K562 (cell line): ENCODE results near the gene ZNRF3. TPM values are rescaled to one million over a fixed set of nuclear protein-coding genes. Genes with fewer than 3 reads are reported as not detected.

ENCODE experiments used
- ATAC-seq: fragments of 200-7000 bp; cut with Tn5 transposase; 3 replicates; pipeline ENCODE4 v1.9.1; 2020; ENCODE audit warnings: moderate library complexity
- BruUV-seq: library from RNA; stranded (reverse); fragments of 400-500 nt; replicated peaks from 2 replicates; lab custom pipeline; 2021; lab: Mats Ljungman, UMichigan
- CTCF ChIA-PET: fragments of 300-600 bp; formaldehyde crosslinking; extraction: SDS; loops from one replicate; lab custom pipeline; 2021; ENCODE audit warnings: low intra/inter-chr PET ratio; lab: Yijun Ruan, JAX
- POLR2A ChIA-PET: fragments of 300-600, 350-650 bp; sonication (Branson Sonifier 250); formaldehyde crosslinking; extraction: SDS; loops from one replicate; lab custom pipeline; 2021; ENCODE audit warnings: antibody characterized with exemption, inconsistent platforms; lab: Yijun Ruan, JAX
- DNase-seq, 4 experiments: peaks; one replicate each; pipeline versions ENCODE4 v3.0.0 to v3.0.0-alpha.2; 2011 to 2018; ENCODE audit warnings: low spot score in 3 of 4, mixed read lengths in 3 of 4; ENCODE audit errors: extremely low read depth in 1 of 4
- FAIRE-seq: peaks from 2 replicates; lab custom pipeline; 2011; peaks lifted over from hg19 to GRCh38; lab: Jason Lieb, UNC
- H2AFZ ChIP-seq: 2 replicates; pipeline ENCODE4 v1.6.0; 2011; ENCODE audit warnings: low read depth, low read length, control low read depth, inconsistent platforms
- H3K27ac ChIP-seq: fragments of 200-600 bp; 3 replicates; pipeline ENCODE4 v1.8.0; 2011; ENCODE audit warnings: low read depth, mild to moderate bottlenecking, control low read depth, inconsistent platforms, low read length, moderate library complexity, mixed read lengths; ENCODE audit errors: extremely low read depth
- H3K27me3 ChIP-seq, 2 experiments: fragments of 300-600 bp in 1 of 2; 2 replicates in 1 of 2; 3 replicates in 1 of 2; pipeline versions ENCODE4 v1.6.0 to v1.8.0; 2011; ENCODE audit warnings: inconsistent platforms in 2 of 2, low read length in 2 of 2, mild to moderate bottlenecking in 1 of 2, mixed read lengths in 1 of 2, moderate library complexity in 1 of 2; ENCODE audit not compliant: control insufficient read depth in 2 of 2, insufficient read depth in 2 of 2
- H3K36me3 ChIP-seq: fragments of 300-600 bp; 3 replicates; pipeline ENCODE4 v1.8.0; 2011; ENCODE audit warnings: mild to moderate bottlenecking, low read length, inconsistent platforms; ENCODE audit not compliant: control insufficient read depth, insufficient read depth
- H3K4me1 ChIP-seq, 2 experiments: fragments of 200-600 bp in 1 of 2; replicated peaks in 1 of 2; 2 replicates in 1 of 2; 3 replicates in 1 of 2; pipeline versions ENCODE4 v1.5.1 to v1.8.0; 2011; ENCODE audit warnings: inconsistent platforms in 2 of 2, low read length in 2 of 2, mild to moderate bottlenecking in 1 of 2, mixed read lengths in 1 of 2, moderate library complexity in 1 of 2; ENCODE audit not compliant: control insufficient read depth in 2 of 2, insufficient read depth in 2 of 2
- H3K4me2 ChIP-seq: 2 replicates; pipeline ENCODE4 v1.6.1; 2011; ENCODE audit warnings: low read length, control low read depth, inconsistent platforms, mixed read lengths; ENCODE audit not compliant: insufficient read depth
- H3K4me3 ChIP-seq: fragments of 200-600 bp; sonication (generic), shearing (Covaris generic); 2 replicates; pipeline ENCODE4 v1.5.1; 2016; ENCODE audit warnings: control low read depth, inconsistent platforms
- H3K79me2 ChIP-seq: fragments of 200-600 bp; 3 replicates; pipeline ENCODE4 v1.8.0; 2011; ENCODE audit warnings: low read length, inconsistent platforms; ENCODE audit not compliant: control insufficient read depth, insufficient read depth
- H3K9ac ChIP-seq, 2 experiments: 2 replicates each; pipeline versions ENCODE4 v1.6.0 to v1.6.1; 2011; ENCODE audit warnings: low read depth in 2 of 2, low read length in 2 of 2, control low read depth in 1 of 2, inconsistent platforms in 1 of 2, mild to moderate bottlenecking in 1 of 2, mixed read lengths in 1 of 2; ENCODE audit not compliant: insufficient read depth in 1 of 2
- H3K9me1 ChIP-seq: one replicate; pipeline ENCODE4 v1.6.0; 2011; ENCODE audit warnings: inconsistent platforms, mild to moderate bottlenecking, low read length, moderate library complexity; ENCODE audit not compliant: control insufficient read depth, insufficient read depth
- H3K9me3 ChIP-seq: replicated peaks from 2 replicates; pipeline ENCODE4 v1.5.1; 2011; ENCODE audit warnings: low read depth, low read length, inconsistent platforms; ENCODE audit not compliant: control insufficient read depth, insufficient read depth
- H4K20me1 ChIP-seq: replicated peaks from 2 replicates; pipeline ENCODE4 v1.6.1; 2011; ENCODE audit warnings: low read length, inconsistent platforms, mixed read lengths; ENCODE audit not compliant: control insufficient read depth, insufficient read depth
- COPS2 ChIP-seq: fragments of 450-650 bp; conservative IDR thresholded peaks from 2 replicates; pipeline ENCODE4 v1.6.1; 2016; ENCODE audit warnings: mild to moderate bottlenecking, moderate library complexity
- EZH2 ChIP-seq: IDR thresholded peaks from 2 replicates; pipeline ENCODE4 v1.6.1; 2012; ENCODE audit warnings: low read depth, mild to moderate bottlenecking, inconsistent platforms, low read length, borderline replicate concordance
- RUNX1 ChIP-seq: sonication (generic); IDR thresholded peaks from 2 replicates; pipeline ENCODE4 v1.6.1; 2016; ENCODE audit warnings: antibody characterized with exemption, low read depth
- SIRT6 ChIP-seq: IDR thresholded peaks from one replicate; pipeline ENCODE4 v1.6.1; 2012; ENCODE audit warnings: low read depth, mild to moderate bottlenecking, control low read depth, inconsistent platforms, low read length, moderate library complexity
- ZNF696 ChIP-seq: fragments of 250-450 bp; sonication (Bioruptor Pico); conservative IDR thresholded peaks from 2 replicates; pipeline ENCODE4 v1.4.0; 2020; ENCODE audit warnings: mild to moderate bottlenecking, moderate library complexity
- WGBS: fragments of 100-300 bp; shearing (Covaris generic); methylation state at CpG from one replicate; pipeline ENCODE4 v1.1.6; 2016; ENCODE audit warnings: low coverage, mixed read lengths; ENCODE audit not compliant: insufficient coverage; ENCODE audit errors: missing lambda C conversion rate; 5-methylcytosine and 5-hydroxymethylcytosine counted together
- in situ Hi-C: fragments of 300-500 bp; cut with MboI; formaldehyde crosslinking; loops from 4 replicates; pipeline ENCODE4 v1.15.0; 2018; ENCODE audit warnings: inconsistent platforms, mixed read lengths
- intact Hi-C: fragments of 100-400 bp; cut with micrococcal nuclease; formaldehyde crosslinking; loops from 2 replicates; pipeline ENCODE4 v1.14.2; 2022
- polyA plus RNA-seq, 8 experiments: library from polyadenylated mRNA; depleted of rRNA in 4 of 8; stranded (reverse) in 5 of 8; unstranded in 3 of 8; fragments of >200 nt; fragmentation: Nextera tagmentation in 2 of 8; fragmentation: Illumina TruSeq in 1 of 8; extraction: Ambion mirVana in 2 of 8; extraction: Trizol in 1 of 8; gene quantifications; 2 replicates each; pipeline versions ENCODE4 v1.2.1 to v1.2.3, GENCODE V29; 2011 to 2014; ENCODE audit warnings: inconsistent platforms in 1 of 8, missing spikeins in 1 of 8
- total RNA-seq, 7 experiments: library from RNA; depleted of rRNA in 6 of 7; stranded (reverse); fragments of >200 nt in 6 of 7; fragmentation: Illumina TruSeq in 2 of 7; extraction: Trizol in 2 of 7; gene quantifications; 2 replicates each; pipeline versions ENCODE4 v1.2.1 to v1.2.3, GENCODE V29; 2011 to 2021; ENCODE audit warnings: low replicate concordance in 1 of 7
- TF ChIP-seq, protein P1 (sequence below): fragments of 450-650 bp; IDR thresholded peaks from 2 replicates; pipeline ENCODE4 v1.7.1; 2018; ENCODE audit warnings: mild to moderate bottlenecking, low read depth; ENCODE audit not compliant: partially characterized antibody

ZNRF3 gene
- total and polyA plus RNA-seq, 9 of the 15 experiments (the other 6 are each of a cell fraction or from before 2014, with no cell fraction given) = 0.41 to 5.9 (median 1.7) TPM

DNA sequence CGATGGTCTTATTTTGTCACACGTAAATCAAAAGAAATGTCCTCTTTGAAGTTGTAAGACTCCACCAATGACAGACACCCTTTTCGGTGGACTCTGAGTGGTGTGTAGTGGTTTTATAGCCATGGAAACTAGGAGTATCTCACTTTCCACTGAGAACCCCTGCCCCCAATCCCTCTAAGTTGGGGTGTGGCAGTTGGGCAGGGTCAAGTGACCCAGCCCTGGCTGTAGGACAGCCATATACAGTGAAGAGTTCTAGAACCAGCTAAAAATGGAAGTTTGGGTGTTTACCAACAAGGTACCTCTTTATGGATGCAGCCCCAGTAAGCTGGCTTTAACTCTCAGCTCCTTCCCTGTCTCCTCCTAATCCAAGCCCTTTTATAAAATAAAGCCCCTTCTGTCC, 173.1 kb downstream of the ZNRF3 start:
- peaks cover 4 to 7% of the 10 kb centered on the region in 2 experiments; a peak in 3 of 5 replicates for H3K4me1 ChIP-seq
- no peaks in the 10 kb centered on the region for H3K36me3 ChIP-seq
- no peaks in the 10 kb centered on the region for H3K79me2 ChIP-seq
- no peak for TF ChIP-seq RUNX1
- no peak for TF ChIP-seq EZH2
- TF ChIP-seq ZNF696 (CRISPR knock-in tag) = no peak
- TF ChIP-seq, protein P1, sequence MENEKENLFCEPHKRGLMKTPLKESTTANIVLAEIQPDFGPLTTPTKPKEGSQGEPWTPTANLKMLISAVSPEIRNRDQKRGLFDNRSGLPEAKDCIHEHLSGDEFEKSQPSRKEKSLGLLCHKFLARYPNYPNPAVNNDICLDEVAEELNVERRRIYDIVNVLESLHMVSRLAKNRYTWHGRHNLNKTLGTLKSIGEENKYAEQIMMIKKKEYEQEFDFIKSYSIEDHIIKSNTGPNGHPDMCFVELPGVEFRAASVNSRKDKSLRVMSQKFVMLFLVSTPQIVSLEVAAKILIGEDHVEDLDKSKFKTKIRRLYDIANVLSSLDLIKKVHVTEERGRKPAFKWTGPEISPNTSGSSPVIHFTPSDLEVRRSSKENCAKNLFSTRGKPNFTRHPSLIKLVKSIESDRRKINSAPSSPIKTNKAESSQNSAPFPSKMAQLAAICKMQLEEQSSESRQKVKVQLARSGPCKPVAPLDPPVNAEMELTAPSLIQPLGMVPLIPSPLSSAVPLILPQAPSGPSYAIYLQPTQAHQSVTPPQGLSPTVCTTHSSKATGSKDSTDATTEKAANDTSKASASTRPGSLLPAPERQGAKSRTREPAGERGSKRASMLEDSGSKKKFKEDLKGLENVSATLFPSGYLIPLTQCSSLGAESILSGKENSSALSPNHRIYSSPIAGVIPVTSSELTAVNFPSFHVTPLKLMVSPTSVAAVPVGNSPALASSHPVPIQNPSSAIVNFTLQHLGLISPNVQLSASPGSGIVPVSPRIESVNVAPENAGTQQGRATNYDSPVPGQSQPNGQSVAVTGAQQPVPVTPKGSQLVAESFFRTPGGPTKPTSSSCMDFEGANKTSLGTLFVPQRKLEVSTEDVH = no peak
- no peak for TF ChIP-seq SIRT6
- TF ChIP-seq COPS2 = no peak
- CTCF ChIA-PET = no interaction called here
- no peak for ATAC-seq
- no peak overlapping the region for H3K27ac ChIP-seq
- intact Hi-C loops (no loop called here), in situ Hi-C loops (loop anchor here (5.0 kb wide), 1 partner anchor 191 kb away; no protein-coding TSS in a partner anchor)
- no peaks in the 10 kb centered on the region for H3K27me3 ChIP-seq
- H3K4me3 ChIP-seq = no peak overlapping the region
- H3K4me2 ChIP-seq = no peak overlapping the region
- H3K9me3 ChIP-seq = no peaks in the 10 kb centered on the region
- no peak for FAIRE-seq
- no peak overlapping the region for H3K9ac ChIP-seq
- no peaks in the 10 kb centered on the region for H3K9me1 ChIP-seq
- H2AFZ ChIP-seq = no peak overlapping the region
- POLR2A ChIA-PET = no interaction called here
- H4K20me1 ChIP-seq = no peaks in the 10 kb centered on the region
- no TSS peak for BruUV-seq
- WGBS = 57% methylated on average over 3 of the region's 3 CpGs
- DNase-seq = no peak
